Transverse colon (tissue), 3 donors: ENCODE data around the gene MTARC2.

Source experiments
- CTCF ChIP-seq, 5 experiments: fragments of 200-600 bp in 3 of 5; fragments of 450-650 bp in 2 of 5; sonication (generic) in 3 of 5; IDR thresholded peaks; 1 replicate in 2 of 5; 2 replicates in 3 of 5; pipeline ENCODE4 v1.5.1; 2016 to 2017; ENCODE audit warnings: antibody characterized with exemption in 5 of 5, inconsistent platforms in 3 of 5, mild to moderate bottlenecking in 2 of 5, moderate library complexity in 1 of 5
- POLR2A ChIP-seq: fragments of 450-650 bp; IDR thresholded peaks from one replicate; pipeline ENCODE4 v1.6.1; 2016; ENCODE audit warnings: antibody characterized with exemption, mild to moderate bottlenecking, moderate library complexity

GRCh38 chr1:220730486-220730885 is 17.6 kb upstream of the MTARC2 start:
- TF ChIP-seq POLR2A = no peak
- no peak for TF ChIP-seq CTCF (IDR thresholded peaks at IDR 0.05)
